DND-41 (cell line): ENCODE data around the gene RPUSD1.

Experiments
- ATAC-seq: fragments of 200-7000 bp; cut with Tn5 transposase; 3 replicates; pipeline ENCODE4 v1.9.1; 2021; ENCODE audit warnings: low read depth; ENCODE audit not compliant: insufficient read depth
- DNase-seq: peaks from one replicate; pipeline ENCODE4 v3.0.0-alpha.2; 2020
- H2AFZ ChIP-seq: 2 replicates; pipeline ENCODE4 v1.6.0; 2012; ENCODE audit warnings: low read depth, low read length
- H3K27ac ChIP-seq: 2 replicates; pipeline ENCODE4 v1.5.1; 2012; ENCODE audit warnings: low read length, inconsistent platforms
- H3K27me3 ChIP-seq: fragments of 200-600 bp; sonication (generic); 2 replicates; pipeline ENCODE4 v1.6.0; 2012; ENCODE audit warnings: low read length, mild to moderate bottlenecking, inconsistent platforms; ENCODE audit not compliant: insufficient read depth, poor library complexity
- H3K36me3 ChIP-seq: 2 replicates; pipeline ENCODE4 v1.5.1; 2012; ENCODE audit warnings: low read length, inconsistent platforms; ENCODE audit not compliant: insufficient read depth
- H3K4me1 ChIP-seq: 2 replicates; pipeline ENCODE4 v1.5.1; 2012; ENCODE audit warnings: mild to moderate bottlenecking, low read length; ENCODE audit not compliant: insufficient read depth
- H3K4me2 ChIP-seq: 2 replicates; pipeline ENCODE4 v1.6.0; 2012; ENCODE audit warnings: mild to moderate bottlenecking, moderate library complexity, low read length, inconsistent platforms; ENCODE audit not compliant: insufficient read depth
- H3K4me3 ChIP-seq, 2 experiments: fragments of 200-600 bp in 1 of 2; shearing (Covaris generic) in 1 of 2; 2 replicates each; pipeline ENCODE4 v1.5.1; 2012 to 2016; ENCODE audit warnings: inconsistent platforms in 2 of 2, low read length in 2 of 2, mild to moderate bottlenecking in 2 of 2, low read depth in 1 of 2, moderate library complexity in 1 of 2
- H3K79me2 ChIP-seq: 2 replicates; pipeline ENCODE4 v1.6.0; 2012; ENCODE audit warnings: low read length, inconsistent platforms; ENCODE audit not compliant: insufficient read depth
- H3K9ac ChIP-seq: 2 replicates; pipeline ENCODE4 v1.6.0; 2012; ENCODE audit warnings: low read depth, mild to moderate bottlenecking, inconsistent platforms, low read length, moderate library complexity
- H3K9me3 ChIP-seq: 2 replicates; pipeline ENCODE4 v1.5.1; 2012; ENCODE audit warnings: low read length, moderate library complexity, mild to moderate bottlenecking, inconsistent platforms; ENCODE audit not compliant: insufficient read depth, severe bottlenecking
- H4K20me1 ChIP-seq: 2 replicates; pipeline ENCODE4 v1.6.0; 2012; ENCODE audit warnings: low read length; ENCODE audit not compliant: insufficient read depth
- CTCF ChIP-seq: IDR thresholded peaks from 2 replicates; pipeline ENCODE4 v1.5.1; 2012; ENCODE audit warnings: borderline replicate concordance, low read length, moderate library complexity, mild to moderate bottlenecking; ENCODE audit not compliant: poor library complexity, severe bottlenecking; ENCODE audit errors: extremely low read depth
- EZH2 ChIP-seq: IDR thresholded peaks from 3 replicates; pipeline ENCODE4 v1.6.1; 2012; ENCODE audit warnings: borderline replicate concordance, low read depth, mild to moderate bottlenecking, moderate library complexity, low read length, inconsistent platforms; ENCODE audit not compliant: severe bottlenecking

The RPUSD1 gene

GRCh38 chr16:802461-802860, 14.3 kb upstream of the RPUSD1 start:
- ATAC-seq (no peak), DNase-seq (no peak)
- no peak overlapping the region for H3K27ac ChIP-seq
- H3K9me3 ChIP-seq = no peaks in the 10 kb centered on the region
- H3K4me2 ChIP-seq = no peak overlapping the region
- no peaks in the 10 kb centered on the region for H3K4me1 ChIP-seq
- H3K9ac ChIP-seq = no peak overlapping the region
- H3K36me3 ChIP-seq = peaks cover 6% of the 10 kb centered on the region
- H3K4me3 ChIP-seq = no peak overlapping the region
- no peak overlapping the region for H2AFZ ChIP-seq
- no peak for TF ChIP-seq CTCF
- no peak for TF ChIP-seq EZH2
- no peaks in the 10 kb centered on the region for H3K79me2 ChIP-seq
- peaks cover 22% of the 10 kb centered on the region for H4K20me1 ChIP-seq
- no peaks in the 10 kb centered on the region for H3K27me3 ChIP-seq

GRCh38 chr16:801584-802363, 13.6 kb upstream of the RPUSD1 start:
- peak; percentile 20 for ATAC-seq
- Histone ChIP-seq H2AFZ (no peak overlapping the region), H3K4me2 (no peak overlapping the region), H3K4me1 (no peaks in the 10 kb centered on the region), H3K36me3 (peaks cover 12% of the 10 kb centered on the region), H3K4me3 (no peak overlapping the region), H3K27ac (no peak overlapping the region), H4K20me1 (peaks cover 28% of the 10 kb centered on the region), H3K9me3 (no peaks in the 10 kb centered on the region), H3K27me3 (no peaks in the 10 kb centered on the region), H3K9ac (no peak overlapping the region), H3K79me2 (no peaks in the 10 kb centered on the region)
- DNase-seq = no peak
- TF ChIP-seq EZH2 (no peak), CTCF (no peak)

GRCh38 chr16:800834-801511, 12.8 kb upstream of the RPUSD1 start:
- Histone ChIP-seq H3K27me3 (no peaks in the 10 kb centered on the region), H3K79me2 (no peaks in the 10 kb centered on the region), H3K4me1 (no peaks in the 10 kb centered on the region), H3K4me2 (no peak overlapping the region), H4K20me1 (peaks cover 32% of the 10 kb centered on the region), H3K36me3 (peaks cover 20% of the 10 kb centered on the region), H3K4me3 (no peak overlapping the region), H3K9me3 (no peaks in the 10 kb centered on the region), H2AFZ (no peak overlapping the region), H3K27ac (no peak overlapping the region), H3K9ac (no peak overlapping the region)
- TF ChIP-seq EZH2 = no peak
- DNase-seq (no peak), ATAC-seq (peak; percentile 18)
